DND-41 (cell line): ENCODE measurements around the gene TCAP.

ENCODE experiments used
- CTCF ChIP-seq: IDR thresholded peaks from 2 replicates; pipeline ENCODE4 v1.5.1; 2012; ENCODE audit warnings: borderline replicate concordance, low read length, moderate library complexity, mild to moderate bottlenecking; ENCODE audit not compliant: poor library complexity, severe bottlenecking; ENCODE audit errors: extremely low read depth
- EZH2 ChIP-seq: IDR thresholded peaks from 3 replicates; pipeline ENCODE4 v1.6.1; 2012; ENCODE audit warnings: borderline replicate concordance, low read depth, mild to moderate bottlenecking, moderate library complexity, low read length, inconsistent platforms; ENCODE audit not compliant: severe bottlenecking

- peak; percentile 100 for TF ChIP-seq CTCF
- TF ChIP-seq EZH2: no peak
Measured at GRCh38 chr17:39621523-39622379, 43.4 kb upstream of the TCAP start.
